Effector memory CD4-positive, alpha-beta T cell (primary cell): ENCODE measurements around the gene CFAP299.

ENCODE experiments used
- DNase-seq, 3 donors: peaks; one replicate each; pipeline ENCODE4 v3.0.0-alpha.2; 2020
- H3K27ac ChIP-seq: 2 replicates; pipeline ENCODE4 v1.7.0; 2013; ENCODE audit warnings: mild to moderate bottlenecking, low read length, moderate library complexity; ENCODE audit not compliant: insufficient read depth, poor library complexity, severe bottlenecking
- H3K27me3 ChIP-seq: replicated peaks from 2 replicates; pipeline ENCODE4 v1.7.0; 2013; ENCODE audit warnings: mild to moderate bottlenecking, low read length; ENCODE audit not compliant: insufficient read depth, control insufficient read depth, poor library complexity, severe bottlenecking
- H3K36me3 ChIP-seq: 2 replicates; pipeline ENCODE4 v1.7.0; 2013; ENCODE audit warnings: mild to moderate bottlenecking, low read length, moderate library complexity; ENCODE audit not compliant: control insufficient read depth, insufficient read depth
- H3K4me1 ChIP-seq: 2 replicates; pipeline ENCODE4 v1.7.0; 2013; ENCODE audit warnings: low read length, mild to moderate bottlenecking; ENCODE audit not compliant: control insufficient read depth, insufficient read depth, poor library complexity, severe bottlenecking
- H3K4me3 ChIP-seq: 2 replicates; pipeline ENCODE4 v1.7.0; 2013; ENCODE audit warnings: low read length, low read depth, mild to moderate bottlenecking; ENCODE audit not compliant: insufficient read depth, poor library complexity, severe bottlenecking
- H3K9me3 ChIP-seq: 2 replicates; pipeline ENCODE4 v1.7.0; 2013; ENCODE audit warnings: mild to moderate bottlenecking, low read length, moderate library complexity; ENCODE audit not compliant: control insufficient read depth

CFAP299 gene

DNA sequence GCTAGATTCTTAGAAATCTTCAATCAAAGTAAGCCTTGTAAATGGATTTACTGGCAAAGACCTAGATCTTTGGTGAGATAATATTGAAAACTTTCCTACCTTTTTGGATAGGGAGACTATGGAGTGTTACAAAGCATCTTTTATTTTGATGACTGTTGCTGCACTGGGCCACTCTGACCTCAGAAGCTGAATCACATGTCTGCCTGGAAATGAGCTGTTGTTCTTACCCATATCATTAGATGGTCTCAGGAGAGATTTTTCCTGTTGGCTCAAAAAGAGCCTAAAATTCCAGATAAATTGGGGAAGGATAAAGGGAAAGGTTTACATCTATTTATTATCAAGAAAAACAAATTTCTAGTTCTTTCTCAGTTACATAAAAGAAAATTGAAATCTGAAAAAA, 567.5 kb downstream of the CFAP299 start:
- H3K9me3 ChIP-seq, result no peaks in the 10 kb centered on the region
- no peaks in the 10 kb centered on the region for H3K36me3 ChIP-seq
- H3K4me1 ChIP-seq, result no peaks in the 10 kb centered on the region
- no peak for DNase-seq
- no peak overlapping the region for H3K4me3 ChIP-seq
- no peak overlapping the region for H3K27ac ChIP-seq
- H3K27me3 ChIP-seq, result no peaks in the 10 kb centered on the region

DNA sequence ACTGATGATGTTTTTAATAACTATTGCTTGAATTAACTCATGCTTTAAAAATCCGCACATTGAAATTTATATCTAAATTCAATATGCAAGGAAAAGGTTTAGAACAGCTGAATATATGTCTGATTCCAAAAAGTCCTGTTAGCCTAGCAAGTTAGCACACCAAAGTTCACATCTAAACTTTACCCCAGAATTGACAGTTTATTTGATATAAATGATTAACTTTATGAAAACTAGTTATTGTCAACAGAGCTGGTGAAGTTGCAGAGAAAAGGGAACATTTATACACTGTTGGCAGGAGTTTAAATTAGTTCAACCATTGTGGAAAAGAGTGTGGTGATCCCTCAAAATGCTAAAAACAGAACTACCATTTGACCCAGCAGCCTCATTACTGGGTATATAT, 574.4 kb downstream of the CFAP299 start:
- no peaks in the 10 kb centered on the region for H3K4me1 ChIP-seq
- no peak overlapping the region for H3K27ac ChIP-seq
- no peak for DNase-seq
- no peaks in the 10 kb centered on the region for H3K27me3 ChIP-seq
- H3K36me3 ChIP-seq, result no peaks in the 10 kb centered on the region
- no peaks in the 10 kb centered on the region for H3K9me3 ChIP-seq
- no peak overlapping the region for H3K4me3 ChIP-seq

GRCh38 chr4:80911458-80911857, 575.9 kb downstream of the CFAP299 start:
- no peak for DNase-seq
- Histone ChIP-seq H3K27ac (no peak overlapping the region), H3K4me1 (no peaks in the 10 kb centered on the region), H3K9me3 (no peaks in the 10 kb centered on the region), H3K4me3 (no peak overlapping the region), H3K36me3 (no peaks in the 10 kb centered on the region), H3K27me3 (no peaks in the 10 kb centered on the region)

DNA sequence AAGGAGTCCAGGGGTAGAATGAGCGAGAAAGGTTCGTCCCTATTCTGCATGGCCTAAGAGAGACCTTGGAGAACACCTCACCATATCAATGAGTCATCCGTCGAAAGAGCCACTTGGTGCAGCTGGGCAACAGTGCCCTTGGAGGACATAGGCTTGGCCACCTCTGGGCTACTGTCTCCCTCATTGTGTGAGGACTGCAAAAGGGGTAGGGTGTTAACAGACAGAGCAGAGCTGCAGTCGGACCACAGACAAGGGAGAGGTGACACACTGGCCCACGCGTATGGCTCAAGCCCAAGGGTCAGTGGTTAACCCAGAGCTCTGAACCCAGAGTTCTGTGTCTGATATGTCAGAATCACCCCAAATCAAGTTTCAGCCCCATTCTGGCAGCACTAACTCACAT, 576.8 kb downstream of the CFAP299 start:
- no peak overlapping the region for H3K4me3 ChIP-seq
- H3K4me1 ChIP-seq, result no peaks in the 10 kb centered on the region
- no peaks in the 10 kb centered on the region for H3K27me3 ChIP-seq
- no peaks in the 10 kb centered on the region for H3K9me3 ChIP-seq
- H3K27ac ChIP-seq, result no peak overlapping the region
- no peaks in the 10 kb centered on the region for H3K36me3 ChIP-seq
- DNase-seq, result no peak

DNA sequence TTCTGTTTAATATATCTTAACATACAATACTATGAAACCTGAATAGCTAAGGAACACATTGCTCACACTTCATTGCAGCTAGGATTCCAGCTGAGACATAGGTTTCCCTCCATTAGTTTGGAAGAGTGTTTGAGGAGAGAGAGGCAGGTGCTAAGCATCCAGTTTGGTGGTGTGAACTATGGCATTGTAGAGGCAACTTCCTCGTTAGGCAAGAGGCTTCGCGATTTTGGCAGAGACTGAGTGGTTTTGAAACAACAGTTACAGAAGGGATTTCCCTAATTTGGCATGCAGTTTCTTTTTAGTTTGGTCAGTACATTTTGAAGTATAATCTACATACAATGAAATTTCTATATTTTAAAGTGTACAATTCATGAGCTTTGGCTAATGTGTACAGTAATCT, 577.9 kb downstream of the CFAP299 start:
- no peak for DNase-seq
- H3K36me3 ChIP-seq, result no peaks in the 10 kb centered on the region
- H3K9me3 ChIP-seq, result no peaks in the 10 kb centered on the region
- no peaks in the 10 kb centered on the region for H3K4me1 ChIP-seq
- H3K4me3 ChIP-seq, result no peak overlapping the region
- no peaks in the 10 kb centered on the region for H3K27me3 ChIP-seq
- H3K27ac ChIP-seq, result no peak overlapping the region

DNA sequence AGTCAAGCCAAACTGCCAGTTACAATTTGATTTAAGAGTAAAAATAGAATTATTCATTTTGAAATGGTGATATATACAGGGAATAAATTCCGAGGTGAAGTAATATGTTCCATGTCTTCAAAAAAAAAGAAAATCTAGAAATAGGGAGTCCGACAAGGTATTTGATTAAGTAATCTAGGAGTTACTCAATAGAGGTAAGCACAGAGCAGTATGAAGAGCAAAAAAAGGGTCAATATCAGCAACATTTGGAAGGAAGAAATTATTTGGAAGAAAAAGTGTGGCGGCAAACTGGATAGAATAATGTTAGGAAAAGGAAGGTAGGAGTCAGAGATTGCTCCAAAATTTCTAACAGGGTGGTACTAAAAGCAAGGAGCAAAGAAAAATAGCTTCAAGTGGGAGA, 581.2 kb downstream of the CFAP299 start:
- Histone ChIP-seq H3K4me1 (no peaks in the 10 kb centered on the region), H3K4me3 (no peak overlapping the region), H3K9me3 (no peaks in the 10 kb centered on the region), H3K27ac (no peak overlapping the region), H3K27me3 (no peaks in the 10 kb centered on the region), H3K36me3 (no peaks in the 10 kb centered on the region)
- no peak for DNase-seq

GRCh38 chr4:80918004-80918403, 582.5 kb downstream of the CFAP299 start:
- Histone ChIP-seq H3K4me3 (no peak overlapping the region), H3K4me1 (no peaks in the 10 kb centered on the region), H3K27me3 (no peaks in the 10 kb centered on the region), H3K27ac (no peak overlapping the region), H3K36me3 (no peaks in the 10 kb centered on the region), H3K9me3 (no peaks in the 10 kb centered on the region)
- no peak for DNase-seq

DNA sequence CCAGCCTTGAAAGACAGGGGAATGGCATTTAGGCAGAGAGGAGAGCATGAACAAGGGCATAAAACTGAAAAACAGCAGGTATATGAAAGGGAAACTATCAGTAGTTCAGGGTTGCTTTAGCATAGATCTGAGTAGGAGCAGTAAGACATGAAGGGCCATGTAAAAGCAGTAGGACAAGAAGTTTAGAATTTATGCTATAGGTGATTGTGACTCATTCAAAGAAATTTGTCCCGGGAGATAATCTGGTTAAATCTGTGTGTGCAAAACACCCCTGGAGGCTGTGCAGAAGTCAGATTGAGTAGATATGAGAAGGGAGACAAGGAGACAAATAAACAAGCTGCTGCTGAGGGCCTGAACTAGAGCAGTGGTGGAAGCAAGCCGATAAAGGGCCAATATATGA, 585.9 kb downstream of the CFAP299 start:
- Histone ChIP-seq H3K4me1 (no peaks in the 10 kb centered on the region), H3K9me3 (no peaks in the 10 kb centered on the region), H3K4me3 (no peak overlapping the region), H3K27me3 (no peaks in the 10 kb centered on the region), H3K27ac (no peak overlapping the region), H3K36me3 (no peaks in the 10 kb centered on the region)
- no peak for DNase-seq

- DNase-seq, result no peak
- Histone ChIP-seq H3K9me3 (no peaks in the 10 kb centered on the region), H3K27me3 (no peaks in the 10 kb centered on the region), H3K4me1 (no peaks in the 10 kb centered on the region), H3K36me3 (no peaks in the 10 kb centered on the region), H3K27ac (no peak overlapping the region), H3K4me3 (no peak overlapping the region)
Observed at GRCh38 chr4:80922941-80923340, 587.4 kb downstream of the CFAP299 start.

DNA sequence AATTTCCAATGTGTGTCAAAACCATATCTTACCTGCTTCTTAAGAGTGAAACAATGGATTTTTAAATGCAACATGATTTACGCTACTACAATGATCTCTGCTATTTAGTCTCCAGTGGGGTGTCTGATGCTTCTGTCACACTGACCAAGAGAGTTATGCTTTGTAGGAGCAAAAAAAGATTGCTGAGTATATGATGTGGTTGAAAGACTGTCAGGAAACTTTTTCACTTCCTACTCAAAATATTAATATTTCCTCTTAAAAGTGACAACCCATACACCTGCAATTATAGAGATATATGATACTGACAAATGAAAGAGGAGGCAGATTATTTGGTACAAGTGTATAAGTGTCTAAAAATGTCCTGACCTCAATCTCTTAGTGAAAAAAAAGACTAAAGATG, 589.8 kb downstream of the CFAP299 start:
- no peaks in the 10 kb centered on the region for H3K4me1 ChIP-seq
- no peaks in the 10 kb centered on the region for H3K27me3 ChIP-seq
- H3K9me3 ChIP-seq, result no peaks in the 10 kb centered on the region
- no peak for DNase-seq
- no peaks in the 10 kb centered on the region for H3K36me3 ChIP-seq
- no peak overlapping the region for H3K4me3 ChIP-seq
- no peak overlapping the region for H3K27ac ChIP-seq

DNA sequence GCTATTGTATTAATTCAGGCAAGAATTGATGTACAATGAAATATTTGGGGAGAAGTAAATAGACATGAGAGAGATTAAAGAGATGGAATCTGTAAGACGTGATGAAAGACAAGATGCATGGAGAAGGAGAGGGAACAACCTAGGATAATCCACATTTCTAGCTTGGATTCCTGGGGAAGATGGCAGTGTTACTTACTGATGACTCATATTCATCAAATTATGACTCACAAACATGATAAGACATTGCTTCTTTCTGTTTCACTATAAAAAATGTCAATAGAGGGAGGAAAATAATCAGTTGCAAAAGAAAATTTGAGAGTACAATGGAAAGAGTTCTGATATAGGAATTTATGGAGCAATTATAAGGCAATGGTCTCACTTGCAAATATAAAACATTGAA, 590.9 kb downstream of the CFAP299 start:
- DNase-seq, result no peak
- Histone ChIP-seq H3K4me3 (no peak overlapping the region), H3K9me3 (no peaks in the 10 kb centered on the region), H3K4me1 (no peaks in the 10 kb centered on the region), H3K27ac (no peak overlapping the region), H3K27me3 (no peaks in the 10 kb centered on the region), H3K36me3 (no peaks in the 10 kb centered on the region)
